ENCODE data around the gene C2orf76. TPM values are rescaled to one million over a fixed set of nuclear protein-coding genes. Genes with fewer than 3 reads are reported as not detected.

The C2orf76 gene
- total and polyA plus RNA-seq, 2 donors, result 20.2 to 25.3 TPM

DNA sequence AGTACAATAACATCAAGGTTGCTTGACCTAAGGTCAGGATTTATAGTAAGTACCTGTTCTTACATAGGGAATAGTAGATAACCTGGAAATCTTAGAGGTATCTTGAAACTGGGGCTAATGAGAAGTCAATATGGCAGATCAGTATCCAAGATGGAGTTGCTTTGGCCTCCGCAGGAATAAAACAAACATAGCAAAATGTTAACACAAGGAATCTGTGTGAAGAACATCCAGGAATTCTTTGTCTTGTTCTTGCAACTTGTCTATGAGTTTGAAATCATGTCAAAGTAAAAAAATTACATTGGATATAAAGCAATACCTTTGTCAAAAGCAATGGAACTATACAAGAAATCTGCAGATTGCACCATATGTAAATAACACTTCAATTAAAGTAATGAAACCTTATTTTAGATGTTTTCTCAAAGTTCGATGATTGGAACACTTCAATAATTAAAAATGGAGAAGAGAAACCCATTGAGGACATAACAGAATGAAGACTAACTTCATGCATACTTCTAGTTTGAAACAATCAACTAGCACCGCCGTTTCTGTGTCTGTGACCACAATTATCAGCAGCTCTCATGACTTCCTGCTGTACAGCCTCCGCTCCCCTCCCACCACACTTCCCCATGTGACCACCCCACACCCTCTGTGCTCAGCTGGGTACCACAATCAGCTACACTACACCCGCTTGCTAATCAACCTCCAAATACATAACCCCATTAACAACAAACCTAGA lies 27.6 kb downstream of the C2orf76 start:
- Histone ChIP-seq H3K36me3 (ENCODE audit: insufficient read depth) (peaks cover 2% of the 10 kb centered on the region), H3K4me3 (ENCODE audit: low read depth, low read length) (no peak overlapping the region), H3K4me1 (ENCODE audit: insufficient read depth) (no peaks in the 10 kb centered on the region), H3K27ac (ENCODE audit: low read depth) (no peak overlapping the region)
- 77% methylated on average over 6 of the region's 6 CpGs for WGBS
- no peak for DNase-seq (ENCODE audit: extremely low spot score)

DNA sequence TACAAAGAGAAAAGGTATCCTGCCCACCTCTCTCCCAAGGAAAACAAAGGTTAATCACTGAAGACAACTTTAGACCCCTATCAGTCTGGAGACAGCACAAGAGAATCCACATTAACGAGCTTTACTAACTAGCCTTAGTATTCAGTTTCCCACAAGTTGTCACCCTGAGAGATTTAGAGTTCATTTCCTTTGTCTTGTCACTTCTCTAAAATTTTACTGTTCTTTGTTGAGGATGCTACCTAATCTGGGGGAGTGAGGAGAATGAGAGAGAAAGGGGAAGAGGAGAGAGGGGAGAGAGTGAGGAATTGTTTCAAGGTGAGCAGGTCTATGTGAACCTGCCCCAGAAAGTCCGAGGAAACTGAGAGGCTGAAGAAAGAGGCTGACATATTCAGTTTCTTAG lies 28.4 kb downstream of the C2orf76 start:
- peaks cover 2% of the 10 kb centered on the region for H3K36me3 ChIP-seq (ENCODE audit: insufficient read depth)
- H3K4me3 ChIP-seq (ENCODE audit: low read depth, low read length), result no peak overlapping the region
- H3K27ac ChIP-seq (ENCODE audit: low read depth), result no peak overlapping the region
- 94% methylated on average over 2 of the region's 2 CpGs for WGBS
- no peaks in the 10 kb centered on the region for H3K4me1 ChIP-seq (ENCODE audit: insufficient read depth)
- DNase-seq (ENCODE audit: extremely low spot score), result no peak

DNA sequence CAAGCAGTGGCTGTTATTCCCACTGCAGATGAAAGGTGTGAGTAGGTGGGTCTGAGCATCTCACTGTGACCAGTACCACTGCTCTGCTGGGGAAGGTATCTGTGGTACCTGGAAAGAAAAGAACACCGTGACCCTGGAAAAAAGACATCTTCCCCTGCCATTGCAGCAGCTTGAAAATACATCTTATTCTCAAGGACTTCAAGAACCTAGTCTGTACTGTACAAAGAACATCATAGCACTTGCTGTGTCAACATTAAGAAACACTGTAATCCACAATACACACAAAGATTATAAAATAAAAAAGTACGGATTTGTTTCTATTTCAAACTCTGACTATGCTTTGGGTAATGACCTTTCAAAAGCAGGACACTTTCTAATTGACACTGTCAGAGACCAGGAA lies 28.9 kb downstream of the C2orf76 start:
- 95% methylated on average over 2 of the region's 2 CpGs for WGBS
- no peak overlapping the region for H3K27ac ChIP-seq (ENCODE audit: low read depth)

DNA sequence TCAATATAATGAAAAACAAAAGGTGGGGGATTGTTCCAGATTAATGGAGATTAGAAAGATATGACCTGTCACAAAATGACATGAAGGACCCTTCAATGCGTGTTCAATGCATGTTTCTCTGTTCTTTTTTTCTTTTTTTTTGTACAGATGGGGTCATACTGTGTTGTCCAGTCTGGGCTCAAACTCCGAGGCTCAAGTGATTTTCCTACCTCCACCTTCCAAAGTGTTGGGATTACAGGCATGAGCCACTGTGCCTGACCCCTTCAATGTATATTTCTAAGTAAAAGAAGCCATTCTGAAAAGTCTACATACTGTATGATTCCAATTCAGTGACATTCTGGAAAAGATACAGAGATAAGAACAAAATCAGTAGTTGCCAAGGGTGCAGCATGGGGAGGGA lies 32.8 kb downstream of the C2orf76 start:
- no peak for DNase-seq (ENCODE audit: extremely low spot score)
- no peaks in the 10 kb centered on the region for H3K4me1 ChIP-seq (ENCODE audit: insufficient read depth)
- H3K4me3 ChIP-seq (ENCODE audit: low read depth, low read length), result no peak overlapping the region
- H3K27ac ChIP-seq (ENCODE audit: low read depth), result no peak overlapping the region
- WGBS, result 93% methylated on average over 2 of the region's 2 CpGs
- H3K36me3 ChIP-seq (ENCODE audit: insufficient read depth), result peaks cover 2% of the 10 kb centered on the region

More for the DNA sequence above, 28.9 kb downstream of the C2orf76 start:
- Histone ChIP-seq H3K4me3 (ENCODE audit: low read depth, low read length) (no peak overlapping the region), H3K36me3 (ENCODE audit: insufficient read depth) (peaks cover 2% of the 10 kb centered on the region), H3K4me1 (ENCODE audit: insufficient read depth) (no peaks in the 10 kb centered on the region)
- no peak for DNase-seq (ENCODE audit: extremely low spot score)

DNA sequence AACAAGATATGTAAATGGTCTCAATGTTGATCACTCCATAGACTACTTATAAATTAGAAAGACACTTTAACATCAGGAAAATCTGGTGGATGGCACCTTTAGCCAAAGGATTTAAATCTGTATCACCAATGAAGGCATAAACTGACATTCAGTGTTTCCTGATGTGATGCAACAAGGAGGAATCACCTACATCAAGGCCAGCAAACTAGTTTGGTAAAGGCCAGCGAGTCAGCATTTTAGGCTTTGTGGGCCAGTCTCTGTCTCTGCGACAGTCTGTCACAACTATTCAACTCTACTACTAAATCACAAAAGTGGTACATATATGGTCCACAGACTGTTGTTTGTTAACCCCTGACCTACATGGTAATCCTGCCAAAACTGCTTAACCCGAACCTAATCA lies 33.3 kb downstream of the C2orf76 start:
- 87% methylated on average over 3 of the region's 3 CpGs for WGBS
- no peak overlapping the region for H3K27ac ChIP-seq (ENCODE audit: low read depth)
- DNase-seq (ENCODE audit: extremely low spot score), result no peak
- no peaks in the 10 kb centered on the region for H3K4me1 ChIP-seq (ENCODE audit: insufficient read depth)
- no peaks in the 10 kb centered on the region for H3K36me3 ChIP-seq (ENCODE audit: insufficient read depth)
- H3K4me3 ChIP-seq (ENCODE audit: low read depth, low read length), result no peak overlapping the region

DNA sequence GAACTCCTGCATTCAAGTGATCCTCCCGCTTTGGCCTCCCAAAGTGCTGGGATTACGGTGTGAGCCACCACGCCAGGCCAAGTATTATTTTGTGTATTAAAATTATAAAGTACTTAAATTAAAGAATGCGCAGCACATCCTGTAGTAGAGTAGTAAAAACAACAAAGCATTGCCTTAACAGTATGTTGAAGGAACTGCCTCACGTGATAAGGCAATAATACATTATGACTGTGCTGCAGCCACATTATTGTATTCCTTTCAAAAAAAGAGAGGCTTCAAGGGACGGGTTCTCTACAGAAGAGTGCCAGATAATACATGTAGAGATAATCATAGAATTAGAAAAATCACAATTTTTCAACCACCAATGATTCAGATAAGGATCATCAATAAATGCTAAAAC lies 33.7 kb downstream of the C2orf76 start:
- no peak for DNase-seq (ENCODE audit: extremely low spot score)
- H3K36me3 ChIP-seq (ENCODE audit: insufficient read depth), result no peaks in the 10 kb centered on the region
- H3K4me3 ChIP-seq (ENCODE audit: low read depth, low read length), result no peak overlapping the region
- no peaks in the 10 kb centered on the region for H3K4me1 ChIP-seq (ENCODE audit: insufficient read depth)
- WGBS, result 89% methylated on average over 6 of the region's 6 CpGs
- no peak overlapping the region for H3K27ac ChIP-seq (ENCODE audit: low read depth)

DNA sequence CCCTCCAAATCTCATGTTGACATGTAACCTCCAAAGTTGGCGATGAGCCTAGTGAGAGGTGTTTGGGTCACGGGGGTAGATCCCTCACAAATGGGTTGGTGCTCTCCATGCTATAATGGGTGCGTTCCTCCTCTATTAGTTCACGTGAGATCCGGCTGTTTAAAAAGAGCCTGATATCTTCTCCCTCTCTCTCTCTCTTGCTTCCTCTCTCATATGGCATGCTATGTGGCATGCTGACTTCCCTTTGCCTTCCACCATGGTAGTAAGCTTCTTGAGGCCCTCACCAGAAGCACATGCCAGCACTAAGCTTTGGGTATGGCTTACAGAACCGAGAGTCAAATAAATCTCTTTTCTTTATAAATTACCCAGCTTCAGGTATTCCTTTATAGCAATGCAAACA lies 39.2 kb downstream of the C2orf76 start:
- WGBS, result 94% methylated on average over 6 of the region's 6 CpGs

DNA sequence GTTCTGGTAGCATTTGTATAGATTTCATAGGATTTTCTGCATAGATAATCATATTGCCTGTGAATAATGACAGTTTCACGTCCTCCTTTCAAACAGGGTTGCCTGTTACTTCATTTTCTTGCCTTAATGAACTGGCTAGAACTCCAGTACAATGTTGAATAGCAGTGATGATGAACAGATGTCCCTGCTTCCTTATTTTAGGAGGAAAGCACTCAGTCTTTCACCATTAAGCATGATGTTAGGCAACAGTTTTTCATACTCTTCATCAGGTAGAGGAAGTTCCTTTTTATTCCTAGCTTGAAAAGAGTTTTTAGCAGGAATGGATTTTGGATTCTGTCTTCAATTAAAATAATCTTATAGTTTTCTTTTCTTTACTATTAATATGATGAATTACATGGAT lies 39.7 kb downstream of the C2orf76 start:
- H3K4me3 ChIP-seq (ENCODE audit: low read depth, low read length), result no peak overlapping the region
- no peak overlapping the region for H3K27ac ChIP-seq (ENCODE audit: low read depth)
- no peaks in the 10 kb centered on the region for H3K4me1 ChIP-seq (ENCODE audit: insufficient read depth)
- no peak for DNase-seq (ENCODE audit: extremely low spot score)
- WGBS, result 94% methylated on average over 1 of the region's 1 CpG
- H3K36me3 ChIP-seq (ENCODE audit: insufficient read depth), result no peaks in the 10 kb centered on the region

More for the DNA sequence above, 39.2 kb downstream of the C2orf76 start:
- no peak overlapping the region for H3K4me3 ChIP-seq (ENCODE audit: low read depth, low read length)
- no peak for DNase-seq (ENCODE audit: extremely low spot score)
- H3K36me3 ChIP-seq (ENCODE audit: insufficient read depth), result no peaks in the 10 kb centered on the region
- H3K27ac ChIP-seq (ENCODE audit: low read depth), result no peak overlapping the region
- no peaks in the 10 kb centered on the region for H3K4me1 ChIP-seq (ENCODE audit: insufficient read depth)

DNA sequence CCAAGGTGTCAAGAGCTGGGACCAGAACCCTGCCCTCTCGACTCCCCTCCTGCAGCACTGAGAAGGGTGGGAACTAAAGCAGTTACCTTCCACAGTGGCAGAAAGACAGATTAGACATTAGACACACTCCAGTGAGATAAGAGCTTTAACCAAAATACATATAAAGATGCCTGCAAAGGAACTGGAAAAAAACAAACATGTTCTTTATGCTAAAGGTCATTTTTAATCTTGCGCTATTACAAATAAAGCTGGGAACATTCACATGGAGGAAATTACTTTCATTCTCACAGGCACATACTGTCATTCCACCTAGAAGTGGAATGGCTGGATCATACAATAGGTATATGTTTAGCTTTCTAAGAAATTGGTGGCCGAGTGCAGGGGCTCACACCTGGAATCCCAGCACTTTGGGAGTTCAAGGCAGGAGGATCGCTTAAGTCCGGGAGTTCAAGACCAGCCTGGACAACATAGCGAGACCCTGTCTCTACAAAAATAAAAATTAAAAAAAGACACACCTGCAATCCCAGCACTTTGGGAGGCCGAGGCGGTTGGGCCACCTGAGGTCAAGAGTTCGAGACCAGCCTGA lies 41.9 kb downstream of the C2orf76 start:
- Histone ChIP-seq H3K4me3 (ENCODE audit: low read depth, low read length) (no peak overlapping the region), H3K27ac (ENCODE audit: low read depth) (no peak overlapping the region), H3K4me1 (ENCODE audit: insufficient read depth) (no peaks in the 10 kb centered on the region), H3K36me3 (ENCODE audit: insufficient read depth) (no peaks in the 10 kb centered on the region)
- DNase-seq (ENCODE audit: extremely low spot score), result no peak
- WGBS, result 88% methylated on average over 9 of the region's 9 CpGs

DNA sequence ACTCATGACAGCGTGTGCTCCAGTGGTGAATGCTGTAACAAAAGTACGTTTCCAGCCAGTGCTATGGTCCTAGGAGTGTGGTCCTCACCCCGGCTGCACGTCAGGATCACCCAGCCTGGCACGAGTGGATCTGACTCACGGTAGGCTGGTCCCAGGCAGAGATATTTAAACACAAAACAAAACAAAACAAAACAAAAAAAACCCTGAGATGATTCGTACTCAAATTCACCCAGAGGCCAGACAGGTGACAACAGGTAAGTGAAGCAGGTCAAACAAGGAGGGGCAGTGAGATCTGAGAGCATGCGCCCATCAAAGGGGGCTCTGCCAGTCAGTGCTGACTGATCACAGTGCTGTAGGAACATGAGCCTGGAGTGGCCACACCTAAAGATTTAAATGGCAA lies 43.2 kb downstream of the C2orf76 start:
- Histone ChIP-seq H3K4me3 (ENCODE audit: low read depth, low read length) (no peak overlapping the region), H3K4me1 (ENCODE audit: insufficient read depth) (no peaks in the 10 kb centered on the region), H3K36me3 (ENCODE audit: insufficient read depth) (no peaks in the 10 kb centered on the region), H3K27ac (ENCODE audit: low read depth) (no peak overlapping the region)
- no peak for DNase-seq (ENCODE audit: extremely low spot score)
- 86% methylated on average over 8 of the region's 8 CpGs for WGBS

DNA sequence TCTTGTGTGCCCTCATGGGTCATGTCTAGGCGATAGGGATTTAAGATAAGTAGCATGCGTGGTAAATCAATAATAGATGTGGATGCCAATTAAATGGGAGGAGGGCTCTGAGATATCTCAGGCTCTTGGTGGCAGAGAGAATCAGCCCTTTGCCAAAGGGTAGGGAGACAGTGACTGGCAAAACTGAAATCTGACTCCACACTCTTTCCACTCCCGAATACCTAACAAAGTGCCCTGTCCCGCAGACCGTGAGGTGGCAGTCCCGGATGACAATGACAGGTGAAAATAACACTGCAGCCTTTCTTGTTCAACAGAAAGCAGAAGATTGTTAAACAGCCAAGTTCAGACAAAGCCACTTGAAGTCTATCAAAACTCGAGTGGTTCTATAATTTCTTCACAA lies 47.0 kb downstream of the C2orf76 start:
- no peak overlapping the region for H3K4me3 ChIP-seq (ENCODE audit: low read depth, low read length)
- no peak overlapping the region for H3K27ac ChIP-seq (ENCODE audit: low read depth)
- H3K4me1 ChIP-seq (ENCODE audit: insufficient read depth), result no peaks in the 10 kb centered on the region
- H3K36me3 ChIP-seq (ENCODE audit: insufficient read depth), result no peaks in the 10 kb centered on the region
- DNase-seq (ENCODE audit: extremely low spot score), result no peak
- 84% methylated on average over 7 of the region's 7 CpGs for WGBS

DNA sequence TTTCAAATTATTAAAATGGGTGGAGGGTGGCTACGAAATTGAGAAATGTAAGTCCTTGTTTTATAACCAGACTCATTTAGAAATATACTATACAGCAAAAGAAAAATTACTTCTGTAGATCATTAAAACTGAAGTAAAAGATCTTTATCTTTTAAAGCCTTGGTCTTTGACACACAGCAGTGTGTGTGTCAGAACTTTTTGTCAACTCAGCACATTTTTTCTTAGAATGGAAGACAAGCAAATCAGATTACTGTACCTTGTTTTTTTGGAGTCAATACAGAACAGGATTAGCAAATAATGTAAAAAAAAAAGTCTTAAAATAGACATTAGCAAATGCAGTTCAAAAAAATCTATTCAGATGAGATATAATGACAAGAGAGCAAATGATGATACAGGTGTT lies 49.1 kb downstream of the C2orf76 start:
- DNase-seq (ENCODE audit: extremely low spot score), result no peak
- 97% methylated on average over 1 of the region's 1 CpG for WGBS
- Histone ChIP-seq H3K4me3 (ENCODE audit: low read depth, low read length) (no peak overlapping the region), H3K36me3 (ENCODE audit: insufficient read depth) (no peaks in the 10 kb centered on the region), H3K4me1 (ENCODE audit: insufficient read depth) (no peaks in the 10 kb centered on the region), H3K27ac (ENCODE audit: low read depth) (no peak overlapping the region)

DNA sequence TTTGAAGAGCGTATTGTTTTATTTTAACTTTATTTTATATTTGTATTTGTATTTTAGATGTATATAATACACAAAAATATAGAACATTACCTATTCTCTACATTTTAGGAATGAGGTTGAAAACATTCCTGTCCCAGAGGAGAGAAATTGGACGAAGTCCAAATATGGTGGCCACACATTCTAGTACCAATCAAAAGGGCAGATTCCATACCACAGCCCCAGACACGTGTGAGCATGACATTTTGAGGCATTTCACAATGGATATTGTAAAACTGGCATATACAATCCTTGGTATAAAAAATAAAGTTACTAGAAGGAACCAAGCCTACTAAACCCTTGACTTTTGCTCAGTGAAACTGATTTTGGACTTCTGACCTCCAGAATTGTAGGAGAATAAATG lies 50.6 kb downstream of the C2orf76 start:
- WGBS, result 77% methylated on average over 3 of the region's 3 CpGs
- Histone ChIP-seq H3K27ac (ENCODE audit: low read depth) (no peak overlapping the region), H3K36me3 (ENCODE audit: insufficient read depth) (no peaks in the 10 kb centered on the region), H3K4me3 (ENCODE audit: low read depth, low read length) (no peak overlapping the region), H3K4me1 (ENCODE audit: insufficient read depth) (no peaks in the 10 kb centered on the region)
- no peak for DNase-seq (ENCODE audit: extremely low spot score)

DNA sequence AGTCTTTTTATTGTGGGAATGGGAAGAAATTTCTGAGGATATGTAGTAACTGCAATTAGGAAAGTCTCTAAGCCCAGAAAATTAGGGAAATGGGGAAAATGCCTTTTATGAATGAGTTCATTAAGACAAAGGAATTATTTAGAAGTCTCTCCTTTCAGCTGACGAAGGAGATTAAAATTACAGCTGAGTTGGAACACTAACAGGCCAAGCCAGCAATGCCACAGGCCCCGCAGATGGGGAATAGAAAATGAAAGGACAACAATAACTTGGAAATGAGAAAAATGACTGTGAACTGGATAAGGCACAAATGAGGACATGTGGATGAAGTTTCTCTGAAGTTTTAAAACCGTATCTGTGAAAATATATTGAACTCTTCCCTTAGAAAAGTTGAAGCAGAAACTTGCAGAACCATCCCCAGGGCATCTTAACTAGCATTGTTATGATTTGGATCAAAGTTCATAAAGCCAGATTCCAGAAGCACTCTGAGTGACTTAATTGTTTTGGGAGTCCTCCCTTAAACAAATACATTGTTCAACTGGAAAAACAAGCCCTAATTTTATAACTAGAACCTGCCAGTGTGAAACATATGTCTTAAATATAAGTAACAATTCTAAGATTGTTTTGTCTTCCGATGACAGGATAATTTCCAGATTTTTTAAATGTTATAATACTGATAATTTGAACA lies 51.3 kb downstream of the C2orf76 start:
- H3K4me1 ChIP-seq (ENCODE audit: insufficient read depth), result no peaks in the 10 kb centered on the region
- no peak overlapping the region for H3K4me3 ChIP-seq (ENCODE audit: low read depth, low read length)
- WGBS, result 69% methylated on average over 4 of the region's 4 CpGs
- no peaks in the 10 kb centered on the region for H3K36me3 ChIP-seq (ENCODE audit: insufficient read depth)
- H3K27ac ChIP-seq (ENCODE audit: low read depth), result no peak overlapping the region
- no peak for DNase-seq (ENCODE audit: extremely low spot score)

Data from urinary bladder (tissue), 4 donors.